Kidney epithelial cell (primary cell): ENCODE measurements around the gene SEPTIN5. TPM values are rescaled to one million over a fixed set of nuclear protein-coding genes. Genes with fewer than 3 reads are reported as not detected.

Source experiments
- DNase-seq: peaks from one replicate; pipeline ENCODE4 v3.0.0-alpha.2; 2010; ENCODE audit warnings: low read depth
- H3K27me3 ChIP-seq: 2 replicates; pipeline ENCODE4 v1.6.0; 2011; ENCODE audit warnings: low read length; ENCODE audit not compliant: control insufficient read depth, insufficient read depth
- H3K36me3 ChIP-seq: 2 replicates; pipeline ENCODE4 v1.5.1; 2011; ENCODE audit warnings: low read length; ENCODE audit not compliant: control insufficient read depth, insufficient read depth
- H3K4me3 ChIP-seq: 2 replicates; pipeline ENCODE4 v1.5.1; 2011; ENCODE audit warnings: low read depth, mild to moderate bottlenecking, control low read depth, low read length
- CTCF ChIP-seq: IDR thresholded peaks from 2 replicates; pipeline ENCODE4 v1.5.1; 2011; ENCODE audit warnings: mild to moderate bottlenecking, moderate library complexity, low read length, control low read depth, inconsistent platforms; ENCODE audit not compliant: insufficient read depth, poor library complexity, severe bottlenecking
- total RNA-seq: library from RNA; depleted of rRNA; stranded (reverse); fragments of >200 nt; gene quantifications from 2 replicates; pipeline ENCODE4 v1.2.3, GENCODE V29; 2015

SEPTIN5 gene
- total RNA-seq, 1 donor from 2014 or later = 10.1 TPM

GRCh38 chr22:19731361-19732135 is 17.2 kb downstream of the SEPTIN5 start:
- no peak for TF ChIP-seq CTCF
- H3K27me3 ChIP-seq = peaks cover 61% of the 10 kb centered on the region
- no peaks in the 10 kb centered on the region for H3K36me3 ChIP-seq
- no peak for DNase-seq
- no peak overlapping the region for H3K4me3 ChIP-seq

DNA sequence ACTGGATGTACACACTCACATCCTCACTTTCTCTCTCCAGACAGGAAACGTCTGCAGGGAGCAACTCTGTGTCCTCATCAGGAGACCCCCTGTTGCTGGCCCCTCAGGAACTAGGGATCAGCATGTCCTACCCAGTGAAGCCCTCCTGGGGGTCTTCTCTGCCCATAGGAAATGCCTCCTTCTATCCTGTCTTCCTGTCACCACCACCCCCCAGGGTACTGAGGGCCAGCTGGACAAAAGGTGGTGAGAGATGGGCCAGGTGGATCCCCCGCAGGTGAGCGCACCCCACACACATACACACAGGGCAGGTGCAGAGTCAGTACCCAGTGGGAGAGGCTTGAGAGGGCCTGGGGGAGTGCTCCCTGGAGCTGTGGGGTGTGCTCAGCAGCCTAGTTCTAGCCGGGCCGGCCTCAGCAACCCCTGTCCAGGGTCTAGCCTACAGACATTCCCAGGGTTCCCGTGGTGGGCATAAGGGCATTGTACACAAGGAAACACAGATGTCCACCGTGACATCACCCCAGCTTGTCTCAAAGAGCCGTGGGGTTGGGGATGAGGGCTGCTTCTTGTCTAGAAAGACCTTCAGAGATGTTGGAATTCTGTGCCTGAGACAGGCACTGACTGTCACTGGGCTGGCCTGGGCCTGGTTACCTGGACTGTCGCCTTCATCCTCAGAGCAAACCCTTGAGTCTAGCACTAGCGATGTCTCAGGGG is 18.3 kb downstream of the SEPTIN5 start:
- no peak for TF ChIP-seq CTCF
- no peak for DNase-seq
- Histone ChIP-seq H3K36me3 (no peaks in the 10 kb centered on the region), H3K27me3 (peaks cover 62% of the 10 kb centered on the region), H3K4me3 (no peak overlapping the region)

- no peak for TF ChIP-seq CTCF
- Histone ChIP-seq H3K36me3 (no peaks in the 10 kb centered on the region), H3K27me3 (peaks cover 64% of the 10 kb centered on the region)
Observed at GRCh38 chr22:19733755-19734154, 19.5 kb downstream of the SEPTIN5 start.

DNA sequence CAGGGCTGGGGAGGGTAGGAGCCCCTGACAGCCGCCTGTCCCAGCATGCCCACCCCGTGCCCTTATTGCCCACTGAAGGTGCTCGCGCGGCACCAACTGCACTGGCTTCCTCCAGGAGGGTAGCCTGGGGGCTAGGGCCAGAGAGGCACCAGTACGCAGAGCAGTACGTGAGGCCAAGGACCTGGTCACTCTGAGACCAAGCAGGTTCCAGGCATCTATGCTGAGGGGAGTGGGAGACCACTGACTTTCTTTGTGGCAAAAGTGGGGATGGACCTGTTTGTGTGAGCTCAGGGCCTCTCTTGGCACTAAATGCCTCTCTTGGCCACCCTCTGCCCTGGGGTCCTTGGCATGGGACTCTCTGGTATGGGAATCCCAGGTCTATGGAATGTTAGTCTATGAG is 19.9 kb downstream of the SEPTIN5 start:
- H3K4me3 ChIP-seq = no peak overlapping the region
- peaks cover 66% of the 10 kb centered on the region for H3K27me3 ChIP-seq
- H3K36me3 ChIP-seq = no peaks in the 10 kb centered on the region
- no peak for TF ChIP-seq CTCF
- DNase-seq = no peak

More at GRCh38 chr22:19733755-19734154, 19.5 kb downstream of the SEPTIN5 start:
- no peak overlapping the region for H3K4me3 ChIP-seq
- DNase-seq = no peak

GRCh38 chr22:19734837-19735382 is 20.6 kb downstream of the SEPTIN5 start:
- Histone ChIP-seq H3K27me3 (peaks cover 67% of the 10 kb centered on the region), H3K4me3 (no peak overlapping the region), H3K36me3 (no peaks in the 10 kb centered on the region)
- DNase-seq = no peak
- no peak for TF ChIP-seq CTCF
